GM21619 (cell line): Measurements from ENCODE around the gene ZNF281.

ENCODE experiments used
- ATAC-seq: cut with Tn5 transposase; IDR thresholded peaks from one replicate; pipeline ENCODE4 v1.9.1; 2021; ENCODE audit not compliant: unreplicated experiment

Gene ZNF281

GRCh38 chr1:200391747-200392146, 18.1 kb downstream of the ZNF281 start:
- ATAC-seq, result no peak

GRCh38 chr1:200388791-200389190, 21.0 kb downstream of the ZNF281 start:
- no peak for ATAC-seq

GRCh38 chr1:200386416-200386815, 23.4 kb downstream of the ZNF281 start:
- ATAC-seq, result no peak

GRCh38 chr1:200384818-200385390, 24.9 kb downstream of the ZNF281 start:
- no peak for ATAC-seq

- no peak for ATAC-seq
Measured at GRCh38 chr1:200381256-200381984, 28.4 kb downstream of the ZNF281 start.

- peak; percentile 78 for ATAC-seq
Measured at GRCh38 chr1:200380589-200381021, 29.2 kb downstream of the ZNF281 start.

GRCh38 chr1:200379940-200380588, 29.8 kb downstream of the ZNF281 start:
- ATAC-seq, result no peak

GRCh38 chr1:200379432-200379757, 30.4 kb downstream of the ZNF281 start:
- no peak for ATAC-seq

GRCh38 chr1:200378096-200378495, 31.7 kb downstream of the ZNF281 start:
- ATAC-seq, result no peak

GRCh38 chr1:200376528-200376927, 33.3 kb downstream of the ZNF281 start:
- no peak for ATAC-seq

GRCh38 chr1:200374569-200375295, 35.1 kb downstream of the ZNF281 start:
- ATAC-seq, result no peak

GRCh38 chr1:200373811-200374231, 36.0 kb downstream of the ZNF281 start:
- ATAC-seq, result no peak

GRCh38 chr1:200372885-200373181, 37.0 kb downstream of the ZNF281 start:
- no peak for ATAC-seq

GRCh38 chr1:200372095-200372884, 37.5 kb downstream of the ZNF281 start:
- no peak for ATAC-seq

GRCh38 chr1:200369706-200370105, 40.1 kb downstream of the ZNF281 start:
- no peak for ATAC-seq

GRCh38 chr1:200369131-200369530, 40.7 kb downstream of the ZNF281 start:
- ATAC-seq, result no peak

GRCh38 chr1:200368556-200368955, 41.3 kb downstream of the ZNF281 start:
- no peak for ATAC-seq

GRCh38 chr1:200367841-200368534, 41.8 kb downstream of the ZNF281 start:
- no peak for ATAC-seq

- ATAC-seq, result no peak
Measured at GRCh38 chr1:200366577-200367253, 43.1 kb downstream of the ZNF281 start.

GRCh38 chr1:200365897-200366426, 43.9 kb downstream of the ZNF281 start:
- no peak for ATAC-seq
